Measurements from ENCODE around the gene DDX49.

DNA sequence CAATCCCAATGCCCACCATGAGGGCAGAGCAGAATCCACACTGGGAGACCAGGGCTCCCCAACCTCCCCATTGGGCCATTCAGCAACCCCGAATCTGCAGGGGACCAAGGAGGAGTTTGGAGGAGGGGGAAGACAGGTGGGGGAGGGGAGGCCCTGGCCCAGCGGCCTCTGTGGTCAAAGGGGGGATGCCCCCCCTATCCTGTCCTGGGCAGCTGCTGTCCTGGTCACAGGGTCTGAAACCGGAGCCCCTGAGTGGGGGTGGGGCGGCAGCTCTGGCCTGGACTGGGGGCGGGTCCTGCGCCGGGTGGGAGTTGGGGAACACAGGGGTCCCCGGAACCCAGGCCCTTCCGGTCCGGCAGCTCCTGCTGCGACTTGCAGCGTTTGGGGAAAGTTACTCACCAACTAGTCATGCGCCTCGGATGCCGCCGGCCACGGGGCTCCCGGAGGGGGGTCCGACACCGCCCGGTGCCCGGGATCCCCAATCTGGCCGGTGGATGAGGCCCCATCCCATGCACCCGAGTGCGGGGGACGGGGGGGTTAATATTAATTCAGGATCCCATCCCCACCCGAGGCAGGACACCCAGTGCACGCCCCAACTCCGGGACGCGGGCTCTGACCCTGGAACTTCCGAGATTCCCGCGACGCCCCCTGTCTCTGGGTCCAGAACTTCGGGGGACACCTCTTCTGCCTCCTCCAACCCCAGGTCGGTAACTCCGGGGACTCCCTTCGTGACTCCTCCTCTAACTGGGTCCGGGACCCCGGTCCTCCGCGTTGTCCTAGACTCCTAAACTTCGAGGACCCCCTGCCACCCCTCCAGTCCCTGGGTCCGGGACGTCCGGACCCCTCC, 20.6 kb downstream of the DDX49 start:
- TF ChIP-seq POLR2A (IDR thresholded peaks at IDR 0.05; ENCODE audit: low read length) (no peak), GATA1 (IDR thresholded peaks at IDR 0.05; ENCODE audit: low read depth, low read length) (no peak)

Measured in erythroblast (primary cell).